ENCODE measurements around the gene CRYZL1.

The CRYZL1 gene

DNA sequence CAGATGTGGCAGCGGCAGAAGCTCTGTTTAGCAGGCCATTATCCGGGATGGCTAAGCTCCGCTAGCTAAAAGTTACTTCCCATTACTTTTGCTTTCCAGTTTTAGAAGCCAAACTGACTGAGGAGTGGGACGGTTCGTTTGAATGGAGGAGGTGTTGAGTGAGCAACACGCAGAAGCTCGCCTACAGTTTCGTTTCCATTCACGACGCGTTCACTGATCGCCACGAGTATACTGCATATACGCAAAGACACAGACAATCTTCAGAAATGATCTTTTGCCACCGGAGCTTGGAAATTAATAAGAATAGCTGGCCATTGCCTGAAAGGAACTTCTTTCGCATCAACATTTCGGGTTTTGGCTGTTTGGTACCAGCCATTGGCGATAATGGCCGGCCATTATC is 84.1 kb downstream of the CRYZL1 start:
- DNase-seq = no peak

- DNase-seq = no peak
Observed at GRCh38 chr21:33554982-33555344, 86.6 kb downstream of the CRYZL1 start.

- DNase-seq = no peak
Observed at GRCh38 chr21:33554236-33554981, 87.1 kb downstream of the CRYZL1 start.

GRCh38 chr21:33552999-33553598 is 88.4 kb downstream of the CRYZL1 start:
- no peak for DNase-seq

DNA sequence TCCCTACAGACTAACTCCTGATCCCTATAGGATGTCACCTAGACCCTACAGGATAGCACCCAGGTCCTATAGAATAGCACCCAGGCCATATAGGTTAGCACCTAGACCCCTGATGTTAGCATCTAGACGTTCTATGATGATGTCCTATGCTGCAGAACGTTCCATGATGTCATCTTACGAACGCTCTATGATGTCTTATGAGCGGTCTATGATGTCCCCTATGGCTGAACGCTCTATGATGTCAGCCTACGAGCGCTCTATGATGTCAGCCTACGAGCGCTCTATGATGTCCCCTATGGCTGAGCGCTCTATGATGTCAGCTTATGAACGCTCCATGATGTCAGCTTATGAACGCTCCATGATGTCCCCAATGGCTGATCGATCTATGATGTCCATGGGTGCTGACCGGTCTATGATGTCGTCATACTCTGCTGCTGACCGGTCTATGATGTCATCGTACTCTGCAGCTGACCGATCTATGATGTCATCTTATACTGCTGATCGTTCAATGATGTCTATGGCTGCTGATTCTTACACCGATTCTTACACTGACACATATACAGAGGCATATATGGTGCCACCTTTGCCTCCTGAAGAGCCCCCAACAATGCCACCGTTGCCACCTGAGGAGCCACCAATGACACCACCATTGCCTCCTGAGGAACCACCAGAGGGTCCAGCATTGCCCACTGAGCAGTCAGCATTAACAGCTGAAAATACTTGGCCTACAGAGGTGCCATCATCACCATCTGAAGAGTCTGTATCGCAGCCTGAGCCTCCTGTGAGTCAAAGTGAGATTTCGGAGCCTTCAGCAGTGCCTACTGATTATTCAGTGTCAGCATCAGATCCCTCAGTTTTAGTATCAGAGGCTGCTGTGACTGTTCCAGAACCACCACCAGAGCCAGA is 89.2 kb downstream of the CRYZL1 start:
- DNase-seq = no peak

DNA sequence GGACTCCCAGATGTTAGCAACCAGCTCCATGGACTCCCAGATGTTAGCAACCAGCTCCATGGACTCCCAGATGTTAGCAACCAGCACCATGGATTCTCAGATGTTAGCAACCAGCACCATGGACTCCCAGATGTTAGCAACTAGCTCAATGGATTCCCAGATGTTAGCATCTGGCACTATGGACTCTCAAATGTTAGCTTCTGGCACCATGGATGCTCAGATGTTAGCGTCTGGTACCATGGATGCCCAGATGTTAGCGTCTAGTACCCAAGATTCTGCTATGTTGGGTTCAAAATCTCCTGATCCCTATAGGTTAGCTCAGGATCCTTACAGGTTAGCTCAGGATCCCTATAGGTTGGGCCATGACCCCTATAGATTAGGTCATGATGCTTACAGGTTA is 89.9 kb downstream of the CRYZL1 start:
- DNase-seq = no peak

DNA sequence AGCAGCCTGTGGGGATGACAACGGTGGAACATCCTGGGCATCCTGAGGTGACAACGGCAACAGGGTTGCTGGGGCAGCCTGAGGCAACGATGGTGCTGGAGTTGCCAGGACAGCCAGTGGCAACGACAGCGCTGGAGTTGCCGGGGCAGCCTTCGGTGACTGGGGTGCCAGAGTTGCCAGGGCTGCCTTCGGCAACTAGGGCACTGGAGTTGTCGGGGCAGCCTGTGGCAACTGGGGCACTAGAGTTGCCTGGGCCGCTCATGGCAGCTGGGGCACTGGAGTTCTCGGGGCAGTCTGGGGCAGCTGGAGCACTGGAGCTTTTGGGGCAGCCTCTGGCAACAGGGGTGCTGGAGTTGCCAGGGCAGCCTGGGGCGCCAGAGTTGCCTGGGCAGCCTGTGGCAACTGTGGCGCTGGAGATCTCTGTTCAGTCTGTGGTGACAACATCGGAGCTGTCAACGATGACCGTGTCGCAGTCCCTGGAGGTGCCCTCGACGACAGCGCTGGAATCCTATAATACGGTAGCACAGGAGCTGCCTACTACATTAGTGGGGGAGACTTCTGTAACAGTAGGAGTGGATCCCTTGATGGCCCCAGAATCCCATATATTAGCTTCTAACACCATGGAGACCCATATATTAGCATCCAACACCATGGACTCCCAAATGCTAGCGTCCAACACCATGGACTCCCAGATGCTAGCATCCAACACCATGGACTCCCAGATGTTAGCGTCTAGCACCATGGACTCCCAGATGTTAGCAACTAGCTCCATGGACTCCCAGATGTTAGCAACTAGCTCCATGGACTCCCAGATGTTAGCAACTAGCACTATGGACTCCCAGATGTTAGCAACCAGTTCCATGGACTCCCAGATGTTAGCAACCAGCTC is 90.5 kb downstream of the CRYZL1 start:
- no peak for DNase-seq

DNA sequence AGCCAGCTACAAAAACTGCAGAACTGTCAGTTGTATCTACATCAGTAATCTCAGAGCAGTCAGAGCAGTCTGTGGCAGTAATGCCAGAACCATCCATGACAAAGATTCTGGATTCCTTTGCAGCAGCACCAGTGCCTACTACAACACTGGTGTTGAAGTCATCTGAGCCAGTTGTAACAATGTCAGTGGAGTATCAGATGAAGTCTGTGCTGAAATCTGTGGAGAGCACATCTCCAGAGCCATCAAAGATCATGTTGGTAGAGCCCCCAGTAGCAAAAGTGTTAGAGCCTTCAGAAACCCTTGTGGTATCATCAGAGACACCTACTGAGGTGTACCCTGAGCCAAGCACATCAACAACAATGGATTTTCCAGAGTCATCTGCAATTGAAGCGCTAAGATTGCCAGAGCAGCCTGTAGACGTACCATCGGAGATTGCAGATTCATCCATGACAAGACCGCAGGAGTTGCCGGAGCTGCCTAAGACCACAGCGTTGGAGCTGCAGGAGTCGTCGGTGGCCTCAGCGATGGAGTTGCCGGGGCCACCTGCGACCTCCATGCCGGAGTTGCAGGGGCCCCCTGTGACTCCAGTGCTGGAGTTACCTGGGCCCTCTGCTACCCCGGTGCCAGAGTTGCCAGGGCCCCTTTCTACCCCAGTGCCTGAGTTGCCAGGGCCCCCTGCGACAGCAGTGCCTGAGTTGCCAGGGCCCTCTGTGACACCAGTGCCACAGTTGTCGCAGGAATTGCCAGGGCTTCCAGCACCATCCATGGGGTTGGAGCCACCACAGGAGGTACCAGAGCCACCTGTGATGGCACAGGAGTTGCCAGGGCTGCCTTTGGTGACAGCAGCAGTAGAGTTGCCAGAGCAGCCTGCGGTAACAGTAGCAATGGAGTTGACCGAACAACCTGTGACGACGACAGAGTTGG is 91.4 kb downstream of the CRYZL1 start:
- DNase-seq = no peak

DNA sequence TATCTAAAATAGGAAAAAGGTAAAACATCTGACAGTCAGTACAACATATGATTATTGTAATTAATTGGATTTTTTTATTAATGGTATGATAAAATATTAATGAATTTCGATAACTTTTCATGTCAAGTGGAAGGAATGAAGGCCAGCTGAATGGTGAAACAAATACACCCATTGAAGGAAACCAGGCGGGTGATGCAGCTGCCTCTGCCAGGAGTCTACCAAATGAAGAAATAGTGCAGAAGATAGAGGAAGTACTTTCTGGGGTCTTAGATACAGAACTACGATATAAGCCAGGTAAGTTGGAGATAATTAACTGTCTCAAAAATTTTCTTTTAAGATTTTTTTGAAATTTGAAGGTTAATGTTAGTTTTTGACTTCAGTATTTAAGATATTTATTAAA is 95.5 kb downstream of the CRYZL1 start:
- no peak for DNase-seq

GRCh38 chr21:33544451-33545195 is 96.9 kb downstream of the CRYZL1 start:
- DNase-seq = no peak

GRCh38 chr21:33543505-33544129 is 97.9 kb downstream of the CRYZL1 start:
- no peak for DNase-seq

GRCh38 chr21:33542640-33543504 is 98.7 kb downstream of the CRYZL1 start, which contains the start of gene SON:
SON (plus strand) TSS chr21:33543038; CDS start chr21:33543093, 55 bp downstream.
- peak; percentile 97 to 99 for DNase-seq

DNA sequence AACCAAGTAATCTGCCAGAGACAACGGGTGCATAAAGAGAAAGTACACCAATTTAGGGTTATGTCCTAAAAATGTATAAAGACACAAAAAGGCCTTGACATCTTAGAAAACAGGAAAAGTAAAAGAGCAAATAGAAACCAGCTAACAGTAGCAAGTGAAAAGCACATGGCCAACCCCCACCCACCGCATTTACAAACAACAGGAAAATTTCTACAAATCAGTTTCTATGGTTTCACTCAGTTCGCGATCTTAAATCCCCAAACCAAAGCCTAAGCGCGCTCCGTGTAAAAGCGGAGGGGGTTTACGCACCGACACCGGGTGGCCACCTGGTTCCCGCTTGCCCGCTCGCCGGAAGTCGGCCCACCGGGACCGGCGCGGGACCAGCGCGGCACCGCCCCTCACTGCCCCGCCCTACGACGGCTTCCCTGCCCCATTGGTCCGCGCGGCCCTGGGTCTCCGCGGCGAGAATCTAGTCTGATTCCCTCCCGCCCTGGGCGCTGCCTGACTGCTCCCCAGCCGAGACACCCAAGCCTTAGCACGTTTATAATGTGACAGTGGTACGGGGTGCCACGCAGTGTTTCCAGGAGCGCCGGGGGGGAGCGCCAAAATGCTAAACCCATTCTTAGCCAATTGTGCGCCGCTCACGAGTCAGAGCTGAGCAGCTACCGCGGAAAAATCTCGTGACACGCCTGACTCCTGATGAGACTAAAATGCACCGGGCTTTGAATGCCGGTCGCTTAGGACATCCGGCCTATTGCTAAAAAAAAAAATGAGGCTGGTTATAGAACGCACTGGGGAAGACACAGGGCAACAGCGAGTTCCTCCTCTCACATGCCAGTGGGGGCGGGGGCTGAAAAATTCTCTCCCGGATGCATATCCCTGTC is 99.5 kb downstream of the CRYZL1 start, which contains the start of gene GART:
TSS of gene GART (minus strand) at position 362 of the 884 bp plus-strand sequence. CDS start 2,802 bp downstream, outside the sequence.
- DNase-seq = peak; percentile 79 to 83

GRCh38 chr21:33541105-33541711 is 100.3 kb downstream of the CRYZL1 start:
- no peak for DNase-seq

GRCh38 chr21:33540711-33541104 is 100.8 kb downstream of the CRYZL1 start:
- no peak for DNase-seq

GRCh38 chr21:33539616-33540015 is 101.9 kb downstream of the CRYZL1 start:
- DNase-seq = no peak

Data from NCI-H446 (cell line).